CD14-positive monocyte (primary cell): ENCODE data around the gene PRMT9. TPM values are rescaled to one million over a fixed set of nuclear protein-coding genes. Genes with fewer than 3 reads are reported as not detected.

ENCODE experiments used
- DNase-seq, 3 donors: peaks; one replicate each; pipeline ENCODE4 v3.0.0-alpha.2; 2011 to 2022
- H2AFZ ChIP-seq: 2 replicates; pipeline ENCODE4 v1.6.0; 2012; ENCODE audit warnings: mild to moderate bottlenecking, low read depth, low read length, inconsistent platforms; ENCODE audit not compliant: insufficient read depth, poor library complexity, severe bottlenecking
- H3K27ac ChIP-seq, 2 donors: 1 replicate in 1 of 2; 2 replicates in 1 of 2; pipeline ENCODE4 v1.5.1; 2012 to 2013; ENCODE audit warnings: low read length in 2 of 2, control low read depth in 1 of 2, inconsistent platforms in 1 of 2, low read depth in 1 of 2, mild to moderate bottlenecking in 1 of 2
- H3K27me3 ChIP-seq, 2 donors: one replicate each; pipeline versions ENCODE4 v1.6.0 to v1.6.1; 2011 to 2013; ENCODE audit warnings: low read length in 2 of 2; ENCODE audit not compliant: control insufficient read depth in 2 of 2, insufficient read depth in 2 of 2
- H3K36me3 ChIP-seq, 2 donors: replicated peaks in 1 of 2; 1 replicate in 1 of 2; 2 replicates in 1 of 2; pipeline versions ENCODE4 v1.5.1 to v1.6.1; 2012 to 2013; ENCODE audit warnings: low read length in 2 of 2, control low read depth in 1 of 2, inconsistent platforms in 1 of 2, mild to moderate bottlenecking in 1 of 2; ENCODE audit not compliant: insufficient read depth in 2 of 2, control insufficient read depth in 1 of 2
- H3K4me1 ChIP-seq, 2 donors: 1 replicate in 1 of 2; 2 replicates in 1 of 2; pipeline versions ENCODE4 v1.5.1 to v1.6.1; 2012 to 2013; ENCODE audit warnings: low read length in 2 of 2, control low read depth in 1 of 2, inconsistent platforms in 1 of 2, mild to moderate bottlenecking in 1 of 2, moderate library complexity in 1 of 2; ENCODE audit not compliant: insufficient read depth in 2 of 2, control insufficient read depth in 1 of 2
- H3K4me2 ChIP-seq: replicated peaks from 2 replicates; pipeline ENCODE3; 2012; ENCODE audit warnings: low read length, moderate library complexity, mild to moderate bottlenecking; ENCODE audit not compliant: poor library complexity, severe bottlenecking; ENCODE audit errors: extremely low read depth
- H3K4me3 ChIP-seq, 3 experiments: fragments of 200-600 bp in 1 of 3; sonication (generic) in 1 of 3; replicated peaks in 1 of 3; 1 replicate in 2 of 3; 2 replicates in 1 of 3; pipeline ENCODE4 v1.5.1; 2011 to 2013; ENCODE audit warnings: low read length in 3 of 3, mild to moderate bottlenecking in 3 of 3, control low read depth in 2 of 3, low read depth in 2 of 3, inconsistent platforms in 1 of 3, moderate library complexity in 1 of 3
- H3K79me2 ChIP-seq: 2 replicates; pipeline ENCODE4 v1.6.0; 2012; ENCODE audit warnings: mild to moderate bottlenecking, control low read depth, inconsistent platforms, low read length, moderate library complexity; ENCODE audit not compliant: insufficient read depth
- H3K9ac ChIP-seq: 2 replicates; pipeline ENCODE4 v1.6.0; 2017; ENCODE audit warnings: low read length, mild to moderate bottlenecking; ENCODE audit not compliant: insufficient read depth, poor library complexity, severe bottlenecking
- H3K9me3 ChIP-seq, 2 donors: replicated peaks in 1 of 2; 1 replicate in 1 of 2; 2 replicates in 1 of 2; pipeline versions ENCODE4 v1.5.1 to v1.6.1; 2012 to 2013; ENCODE audit warnings: low read length in 2 of 2, control low read depth in 1 of 2; ENCODE audit not compliant: control insufficient read depth in 1 of 2, insufficient read depth in 1 of 2
- H4K20me1 ChIP-seq: 2 replicates; pipeline ENCODE4 v1.6.0; 2012; ENCODE audit warnings: mild to moderate bottlenecking, low read length, control low read depth, moderate library complexity; ENCODE audit not compliant: insufficient read depth
- H3K27ac Mint-ChIP-seq, 7 donors: one replicate each; pipeline ENCODE4 v1.8.0; 2020; ENCODE audit warnings: mild to moderate bottlenecking in 7 of 7, mixed read lengths in 7 of 7, moderate library complexity in 6 of 7, inconsistent platforms in 2 of 7
- H3K27me3 Mint-ChIP-seq, 3 donors: one replicate each; pipeline ENCODE4 v1.8.0; 2021 to 2022; ENCODE audit warnings: low read depth in 3 of 3, mild to moderate bottlenecking in 3 of 3, mixed read lengths in 3 of 3, moderate library complexity in 3 of 3, inconsistent platforms in 1 of 3
- H3K36me3 Mint-ChIP-seq, 2 donors: one replicate each; pipeline ENCODE4 v1.8.0; 2020; ENCODE audit warnings: mixed read lengths in 2 of 2, inconsistent platforms in 1 of 2, mild to moderate bottlenecking in 1 of 2
- H3K4me1 Mint-ChIP-seq: one replicate; pipeline ENCODE4 v1.8.0; 2020; ENCODE audit warnings: mild to moderate bottlenecking, mixed read lengths
- H3K4me3 Mint-ChIP-seq, 2 donors: one replicate each; pipeline ENCODE4 v1.8.0; 2020; ENCODE audit warnings: mild to moderate bottlenecking in 2 of 2, mixed read lengths in 2 of 2, moderate library complexity in 1 of 2
- H3K9me3 Mint-ChIP-seq, 7 donors: one replicate each; pipeline ENCODE4 v1.8.0; 2020 to 2022; ENCODE audit warnings: mixed read lengths in 7 of 7, mild to moderate bottlenecking in 6 of 7, moderate library complexity in 6 of 7, inconsistent platforms in 2 of 7
- CTCF ChIP-seq: fragments of 200-600 bp; IDR thresholded peaks from one replicate; pipeline ENCODE4 v1.8.0; 2022; ENCODE audit warnings: antibody characterized with exemption, mild to moderate bottlenecking
- WGBS: methylation state at CpG from one replicate; pipeline ENCODE4 v1.1.5; 2013; ENCODE audit warnings: missing lambda C conversion rate; ENCODE audit not compliant: insufficient coverage; 5-methylcytosine and 5-hydroxymethylcytosine counted together
- intact Hi-C, 2 donors: fragments of 100-400 bp; cut with micrococcal nuclease; formaldehyde crosslinking; loops; one replicate each; pipeline versions ENCODE4 v1.15.0 to v1.15.1; 2023
- polyA plus RNA-seq, 3 donors: library from polyadenylated mRNA; depleted of rRNA in 1 of 3; unstranded in 2 of 3; stranded (reverse) in 1 of 3; fragments of 300-500 nt in 2 of 3; fragments of >200 nt in 1 of 3; fragmentation: Illumina TruSeq in 2 of 3; gene quantifications; 1 replicate in 2 of 3; 2 replicates in 1 of 3; pipeline ENCODE4 v1.2.3, GENCODE V29; 2012 to 2021

PRMT9 gene
- polyA plus RNA-seq, 3 donors, result 1.6 to 4.6 (median 2.0) TPM

DNA sequence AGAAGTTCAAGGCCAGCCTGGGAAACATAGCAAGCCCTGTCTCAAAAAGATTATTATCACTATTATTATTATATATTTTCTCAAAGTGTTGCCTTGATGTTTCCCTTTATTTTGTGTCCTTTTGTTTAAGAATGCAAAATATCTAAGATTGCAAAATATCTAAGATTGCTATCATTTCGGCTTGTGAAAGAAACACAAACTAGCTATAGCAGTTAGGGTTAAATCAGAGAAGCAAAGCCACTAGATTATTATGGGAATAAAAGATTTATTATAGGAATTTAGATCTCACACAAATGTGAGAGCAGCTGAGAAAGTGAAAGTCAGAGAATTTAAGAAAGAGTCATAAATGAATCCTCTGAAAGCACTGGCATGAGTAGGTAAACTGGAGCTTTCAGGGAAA is 84.8 kb downstream of the PRMT9 start:
- DNase-seq, result no peak
- intact Hi-C loops, result no loop called here
- Histone ChIP-seq H3K27me3 (no peaks in the 10 kb centered on the region), H4K20me1 (no peaks in the 10 kb centered on the region), H3K9me3 (no peaks in the 10 kb centered on the region), H3K9ac (no peak overlapping the region), H3K4me2 (no peak overlapping the region), H3K36me3 (no peaks in the 10 kb centered on the region), H3K4me3 (no peak overlapping the region), H3K79me2 (no peaks in the 10 kb centered on the region), H2AFZ (no peak overlapping the region), H3K4me1 (no peaks in the 10 kb centered on the region), H3K27ac (no peak overlapping the region)
- TF ChIP-seq CTCF, result no peak
- no peak overlapping the region for H3K4me3 Mint-ChIP-seq
- no peak overlapping the region for H3K27ac Mint-ChIP-seq
- no peaks in the 10 kb centered on the region for H3K36me3 Mint-ChIP-seq
- no peaks in the 10 kb centered on the region for H3K4me1 Mint-ChIP-seq
- peaks cover 0 to 2% (median 0%) of the 10 kb centered on the region in 7 donors for H3K9me3 Mint-ChIP-seq
- H3K27me3 Mint-ChIP-seq, result peaks cover 3 to 8% (median 4%) of the 10 kb centered on the region in 3 donors
- WGBS, result no CpG with 5 or more reads among the region's 1 CpG

DNA sequence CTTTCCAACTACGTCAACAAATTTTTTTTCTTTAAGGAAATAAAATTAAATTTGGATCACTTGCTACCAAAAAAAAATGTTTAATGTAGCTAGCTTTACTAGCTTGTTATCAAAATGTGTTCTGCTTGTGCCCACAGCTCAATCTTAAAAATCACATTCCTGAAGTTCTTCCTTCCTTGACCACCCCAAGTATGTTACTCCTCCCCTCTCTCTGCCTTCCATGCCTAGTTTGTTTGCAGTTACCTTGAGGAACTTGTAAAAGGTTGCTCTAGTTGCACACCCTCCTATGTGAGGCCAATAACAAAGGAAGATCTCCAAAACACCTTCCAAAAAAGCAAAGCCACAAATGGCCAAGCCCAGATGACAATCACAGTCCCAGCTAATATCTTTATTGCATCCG is 86.4 kb downstream of the PRMT9 start:
- Histone ChIP-seq H3K4me2 (no peak overlapping the region), H3K27me3 (no peaks in the 10 kb centered on the region), H2AFZ (no peak overlapping the region), H3K27ac (no peak overlapping the region), H4K20me1 (no peaks in the 10 kb centered on the region), H3K4me1 (no peaks in the 10 kb centered on the region), H3K9ac (no peak overlapping the region), H3K4me3 (no peak overlapping the region), H3K9me3 (no peaks in the 10 kb centered on the region), H3K36me3 (no peaks in the 10 kb centered on the region), H3K79me2 (no peaks in the 10 kb centered on the region)
- H3K27ac Mint-ChIP-seq, result no peak overlapping the region
- H3K27me3 Mint-ChIP-seq, result peaks cover 3 to 9% (median 4%) of the 10 kb centered on the region in 3 donors
- no peaks in the 10 kb centered on the region for H3K4me1 Mint-ChIP-seq
- H3K9me3 Mint-ChIP-seq, result peaks cover 0 to 2% (median 0%) of the 10 kb centered on the region in 7 donors
- TF ChIP-seq CTCF, result no peak
- WGBS, result no CpG with 5 or more reads among the region's 2 CpGs
- intact Hi-C loops, result no loop called here
- DNase-seq, result no peak
- no peaks in the 10 kb centered on the region for H3K36me3 Mint-ChIP-seq
- H3K4me3 Mint-ChIP-seq, result no peak overlapping the region
